GM08714 (cell line): Measurements from ENCODE around the gene TMEM132D.

Source experiments
- H3K4me3 ChIP-seq: fragments of 200-500 bp; sonication (Bioruptor generic); 2 replicates; pipeline ENCODE4 v1.5.1; 2014; ENCODE audit warnings: mild to moderate bottlenecking, low read length, inconsistent platforms
- ZNF274 ChIP-seq: IDR thresholded peaks from 2 replicates; pipeline ENCODE4 v1.6.1; 2012; ENCODE audit warnings: mild to moderate bottlenecking, low read depth, low read length

The TMEM132D gene

DNA sequence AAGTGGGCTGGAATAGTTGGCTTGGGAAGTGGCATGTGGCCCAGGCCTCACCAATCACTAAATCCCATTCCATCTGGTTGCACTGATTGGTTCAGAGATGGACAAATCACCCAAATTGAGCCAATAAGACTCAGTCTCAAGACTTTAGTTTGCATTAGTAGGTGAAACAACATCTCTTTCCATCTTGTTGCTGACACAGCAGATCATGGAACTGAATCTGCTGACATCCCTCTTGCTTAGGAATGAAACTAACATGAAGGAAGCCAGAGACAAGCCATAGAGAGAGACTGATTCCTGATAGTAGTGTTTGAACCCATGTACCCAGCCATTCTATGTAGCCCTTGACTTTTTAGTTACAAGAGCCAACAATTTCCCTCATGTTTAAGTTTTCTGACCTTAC is 743.5 kb downstream of the TMEM132D start:
- no peak overlapping the region for H3K4me3 ChIP-seq
- no peak for TF ChIP-seq ZNF274

DNA sequence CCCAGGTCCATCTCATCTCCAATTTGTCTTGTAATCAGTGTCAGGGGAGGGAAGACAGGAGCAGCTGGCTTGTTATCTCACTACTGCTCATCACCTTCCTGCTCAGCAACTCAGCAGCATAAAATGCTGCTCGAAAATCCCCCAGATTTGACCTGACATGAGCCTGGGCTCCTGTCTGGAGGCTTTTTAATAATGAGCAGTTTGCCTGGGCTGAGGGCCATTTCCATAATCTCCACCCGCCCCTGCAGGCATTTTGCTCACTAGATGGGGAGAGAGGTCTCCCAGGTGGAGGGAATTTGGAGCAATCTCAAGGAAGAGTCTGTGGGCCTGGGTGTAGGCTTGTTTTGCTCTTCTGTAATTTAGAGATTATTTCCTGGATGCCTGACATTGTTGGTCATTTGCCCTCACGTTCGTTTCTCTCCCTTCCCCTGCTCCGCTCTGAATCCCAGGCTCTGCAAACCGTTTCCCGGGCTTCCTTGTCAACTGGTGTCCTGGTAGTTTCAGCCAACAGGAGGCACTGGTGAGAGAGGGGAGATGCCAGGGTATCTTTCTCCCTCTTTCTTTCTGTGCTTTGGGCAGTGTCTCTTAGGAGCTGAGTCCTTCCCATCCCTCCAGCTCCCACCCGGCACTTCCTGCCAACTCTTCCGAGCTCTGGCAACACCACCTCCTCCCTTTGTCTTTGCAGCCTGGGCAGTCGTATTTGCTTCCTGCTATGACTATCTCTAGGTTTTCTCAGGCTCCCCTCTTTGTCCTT is 751.3 kb downstream of the TMEM132D start:
- no peak for TF ChIP-seq ZNF274
- H3K4me3 ChIP-seq = no peak overlapping the region

DNA sequence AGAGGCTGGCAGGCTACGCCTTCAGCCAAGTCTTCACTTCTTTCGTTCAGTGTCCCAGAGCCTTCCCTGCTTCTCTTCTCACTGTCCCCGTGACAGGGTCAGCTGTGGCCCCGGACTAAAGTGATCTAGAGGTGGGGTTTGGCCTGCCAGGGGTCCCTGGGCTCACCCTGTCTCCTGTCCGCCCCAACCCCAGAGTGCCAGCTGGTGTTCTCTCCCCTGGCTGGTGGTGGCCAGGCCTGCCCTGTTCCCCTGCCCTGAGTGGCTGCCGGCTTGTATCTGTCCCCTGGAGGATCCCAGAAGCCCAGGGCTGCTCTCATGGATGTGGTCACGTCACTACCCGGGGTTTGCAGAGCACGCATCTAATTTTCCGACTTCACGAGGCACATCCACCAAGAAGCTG is 753.1 kb downstream of the TMEM132D start:
- TF ChIP-seq ZNF274 = no peak
- H3K4me3 ChIP-seq = no peak overlapping the region

DNA sequence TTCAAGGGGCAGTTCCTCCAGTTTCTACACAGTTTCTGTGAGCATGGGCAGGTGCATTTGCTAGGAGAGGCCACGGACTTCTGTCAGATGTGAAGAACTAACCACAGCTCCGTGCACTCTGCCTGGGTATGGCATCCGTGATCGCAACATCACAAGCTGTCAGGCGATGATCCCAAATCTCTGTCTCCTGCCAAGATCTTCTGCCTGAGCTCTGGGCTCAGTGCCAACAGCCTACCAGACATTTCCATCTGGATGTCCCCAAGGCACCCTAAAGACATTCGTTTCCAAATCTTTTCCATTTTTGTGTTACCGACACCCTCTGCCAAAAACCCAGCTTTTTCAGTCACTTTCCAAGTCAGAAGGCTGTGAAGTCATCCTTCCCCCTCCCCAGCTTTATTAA is 758.4 kb downstream of the TMEM132D start:
- TF ChIP-seq ZNF274 = no peak
- H3K4me3 ChIP-seq = no peak overlapping the region

DNA sequence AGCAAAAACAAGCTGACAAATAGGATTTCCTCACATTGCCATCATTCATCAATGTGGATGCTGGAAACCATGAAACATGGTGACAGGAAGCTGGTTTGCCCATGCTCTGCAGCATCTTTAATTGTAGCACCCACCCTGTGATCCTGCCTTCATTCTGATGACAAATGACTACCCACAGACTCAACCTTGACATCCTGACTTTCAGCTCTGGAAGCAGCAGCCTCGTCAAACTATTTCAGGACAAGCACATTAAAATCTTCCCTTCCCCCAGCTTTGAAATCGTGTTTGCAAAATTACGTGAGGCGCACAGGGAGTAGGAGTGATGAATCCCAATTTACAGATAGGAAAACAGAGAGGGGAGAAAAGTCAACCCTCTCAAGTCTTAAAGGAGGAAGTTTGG is 765.0 kb downstream of the TMEM132D start:
- no peak overlapping the region for H3K4me3 ChIP-seq
- TF ChIP-seq ZNF274 = no peak

DNA sequence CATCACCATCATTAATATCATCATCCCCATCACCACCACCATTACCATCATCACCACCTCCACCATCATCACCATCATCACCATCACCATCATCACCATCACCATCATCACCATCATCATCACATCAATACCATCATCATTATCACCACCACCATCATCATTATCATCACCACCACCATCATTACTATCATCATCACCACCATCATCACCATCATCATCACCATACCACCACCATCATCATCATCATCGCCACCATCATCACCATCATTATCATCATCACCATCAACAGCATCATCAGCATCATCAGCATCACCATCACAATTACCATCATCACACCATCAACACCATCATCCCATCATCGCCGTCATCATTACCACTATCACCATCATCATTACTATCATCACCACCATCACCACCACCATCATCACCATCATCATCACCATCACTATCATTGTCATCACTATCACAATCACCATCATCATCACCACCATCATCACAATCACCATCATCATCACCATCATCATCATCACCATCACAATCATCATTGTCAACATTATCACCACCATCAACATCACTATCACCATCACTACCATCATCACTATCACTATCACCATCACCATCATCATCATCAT is 767.0 kb downstream of the TMEM132D start:
- H3K4me3 ChIP-seq = no peak overlapping the region
- no peak for TF ChIP-seq ZNF274

DNA sequence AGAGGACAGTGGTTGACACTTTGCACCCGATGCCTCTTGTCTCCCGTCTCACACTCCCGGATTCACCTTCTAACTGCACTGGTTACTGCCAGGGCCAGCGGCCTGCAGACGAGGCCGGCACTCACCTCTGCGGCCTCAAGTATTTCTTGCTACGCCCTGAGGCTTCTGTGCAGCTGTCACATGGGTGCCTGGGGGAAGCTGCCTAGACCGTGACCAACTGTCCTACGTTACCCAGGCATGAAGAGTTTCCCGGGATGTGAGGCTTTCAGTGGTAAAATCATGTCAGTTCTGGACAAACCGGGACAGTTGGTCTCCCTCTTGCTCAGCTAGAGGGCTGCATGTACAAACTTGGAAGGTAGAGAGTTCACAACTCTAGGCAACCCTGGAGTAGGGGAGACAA is 776.1 kb downstream of the TMEM132D start:
- H3K4me3 ChIP-seq = no peak overlapping the region
- no peak for TF ChIP-seq ZNF274

DNA sequence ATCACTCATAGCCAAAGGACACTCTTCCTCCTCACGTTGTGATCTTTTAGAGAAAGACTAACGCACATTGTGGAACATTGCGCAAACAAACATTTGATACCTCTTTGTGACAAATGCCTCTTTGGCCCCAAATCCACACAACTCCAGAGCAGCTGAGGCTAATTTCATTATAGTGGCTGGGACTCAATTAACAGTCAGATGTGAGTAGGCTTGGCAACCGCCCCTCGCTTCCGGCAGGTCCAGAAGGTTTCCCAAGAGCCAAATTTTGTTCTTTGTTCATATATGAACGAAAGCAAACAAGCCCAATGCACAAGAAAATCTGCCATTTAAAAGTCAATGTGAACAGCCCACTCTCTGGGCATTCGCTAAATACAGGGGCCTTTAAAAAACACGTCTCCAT is 776.6 kb downstream of the TMEM132D start:
- TF ChIP-seq ZNF274 = no peak
- no peak overlapping the region for H3K4me3 ChIP-seq

DNA sequence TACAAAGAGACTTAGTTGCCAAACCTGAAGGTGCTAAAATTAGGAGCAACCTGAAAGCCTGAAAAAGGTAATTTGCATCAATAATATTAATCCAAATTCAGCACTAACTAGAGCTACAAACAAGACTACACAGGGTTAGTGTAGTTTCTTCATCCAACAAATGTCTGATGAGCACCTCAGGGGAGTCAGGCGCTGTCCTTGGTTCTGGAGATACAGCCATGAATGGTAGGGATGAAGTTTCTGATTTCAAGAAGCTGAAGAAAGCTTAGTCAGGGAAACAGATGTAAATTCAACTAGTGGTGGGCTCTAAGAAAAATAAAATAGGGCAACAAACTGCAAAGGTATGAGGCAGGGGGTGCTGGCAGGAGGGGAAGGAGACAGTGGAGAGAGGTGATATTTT is 784.3 kb downstream of the TMEM132D start:
- H3K4me3 ChIP-seq = no peak overlapping the region
- no peak for TF ChIP-seq ZNF274

DNA sequence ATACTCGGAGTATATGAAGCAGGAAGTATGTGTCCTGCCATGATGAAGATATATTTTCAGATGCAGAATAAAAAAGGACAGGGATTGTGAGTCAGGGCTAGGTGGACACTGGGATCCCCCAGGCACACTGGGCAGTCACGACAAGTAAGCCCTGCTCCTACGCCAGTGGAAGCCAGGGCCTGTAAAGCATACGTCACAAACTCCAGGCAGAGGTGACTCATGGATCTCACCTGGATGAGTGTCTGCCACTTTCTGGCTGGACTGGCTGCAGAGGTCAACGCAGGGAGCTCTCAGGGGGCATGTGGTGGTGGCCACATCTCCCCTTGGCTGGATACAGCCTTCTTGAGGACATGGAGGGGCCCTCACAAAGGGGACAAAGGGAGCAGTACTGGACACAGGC is 788.3 kb downstream of the TMEM132D start:
- no peak for TF ChIP-seq ZNF274
- H3K4me3 ChIP-seq = no peak overlapping the region

DNA sequence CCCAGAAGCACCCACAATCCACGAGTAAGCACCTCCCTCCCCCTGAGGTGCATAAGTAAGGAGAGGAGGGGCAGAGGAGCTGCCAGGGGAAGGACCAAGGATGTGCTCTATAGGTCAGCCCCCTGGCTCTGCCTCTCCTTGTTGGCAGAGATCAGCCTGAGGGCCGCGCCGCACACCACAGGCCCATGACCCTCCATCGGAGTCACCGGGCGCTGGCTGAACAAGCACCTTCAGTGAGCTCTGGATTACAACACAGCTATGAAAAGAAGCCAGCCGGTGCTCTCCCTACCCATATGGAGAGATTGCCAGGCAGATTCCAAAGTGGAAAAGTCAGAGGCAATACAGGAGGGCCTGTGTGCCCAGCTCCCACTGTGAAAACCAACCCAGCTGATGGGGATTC is 793.2 kb downstream of the TMEM132D start:
- H3K4me3 ChIP-seq = no peak overlapping the region
- no peak for TF ChIP-seq ZNF274

DNA sequence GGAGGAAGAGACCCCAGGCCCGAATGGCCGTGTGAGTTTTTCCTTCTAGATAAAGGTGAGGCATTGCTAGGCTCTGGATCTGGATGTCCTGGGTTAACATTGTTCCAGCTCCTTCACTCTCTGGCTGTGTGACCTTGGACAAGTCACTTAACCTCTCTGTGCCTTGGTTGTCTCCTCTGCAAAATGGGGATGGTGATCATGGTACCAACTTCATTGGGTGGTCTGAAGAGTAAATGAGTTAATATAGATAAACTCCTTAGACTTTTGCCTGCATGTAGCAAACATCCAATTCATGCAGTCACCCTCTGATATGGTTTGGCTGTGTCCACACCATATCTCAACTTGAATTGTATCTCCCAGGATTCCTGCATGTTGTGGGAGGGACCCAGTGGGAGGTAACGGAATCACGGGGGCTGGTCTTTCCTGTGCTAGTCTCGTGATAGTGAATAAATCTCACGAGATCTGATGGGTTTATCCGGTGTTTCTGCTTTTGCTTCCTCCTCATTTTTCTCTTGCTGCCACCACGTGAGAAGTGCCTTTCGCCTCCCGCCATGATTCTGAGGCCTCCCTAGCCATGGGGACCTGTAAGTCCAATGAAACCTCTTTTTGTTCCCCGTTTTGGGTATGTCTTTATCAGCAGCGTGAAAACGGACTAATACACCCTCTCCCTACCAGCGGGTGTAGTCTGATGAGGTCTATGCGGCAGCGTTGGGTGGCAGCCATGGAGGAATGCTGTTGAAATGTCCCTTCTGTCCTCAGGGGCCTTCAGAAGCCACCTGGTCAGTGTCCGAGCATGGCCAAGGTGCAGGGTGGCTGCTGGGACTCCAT is 794.4 kb downstream of the TMEM132D start:
- no peak overlapping the region for H3K4me3 ChIP-seq
- no peak for TF ChIP-seq ZNF274

DNA sequence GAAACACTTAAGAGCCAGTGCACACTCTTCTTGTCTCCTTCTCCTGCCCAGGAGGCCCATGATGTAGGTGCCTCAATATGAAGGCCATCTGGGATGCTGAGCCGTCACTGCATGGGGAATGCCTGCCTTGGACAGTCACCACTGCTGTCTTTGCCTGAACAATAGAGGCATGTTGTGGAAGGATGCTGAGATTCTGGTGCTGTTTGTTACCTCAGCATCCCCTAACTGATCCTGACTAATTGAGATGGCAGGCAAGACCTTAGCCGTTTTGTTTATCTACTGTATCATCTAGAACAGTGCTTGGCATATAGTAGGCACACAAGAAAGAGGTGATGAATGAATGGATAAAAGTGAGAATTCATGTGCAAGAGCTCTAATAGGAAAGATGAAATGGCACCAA is 797.1 kb downstream of the TMEM132D start:
- no peak overlapping the region for H3K4me3 ChIP-seq
- no peak for TF ChIP-seq ZNF274

DNA sequence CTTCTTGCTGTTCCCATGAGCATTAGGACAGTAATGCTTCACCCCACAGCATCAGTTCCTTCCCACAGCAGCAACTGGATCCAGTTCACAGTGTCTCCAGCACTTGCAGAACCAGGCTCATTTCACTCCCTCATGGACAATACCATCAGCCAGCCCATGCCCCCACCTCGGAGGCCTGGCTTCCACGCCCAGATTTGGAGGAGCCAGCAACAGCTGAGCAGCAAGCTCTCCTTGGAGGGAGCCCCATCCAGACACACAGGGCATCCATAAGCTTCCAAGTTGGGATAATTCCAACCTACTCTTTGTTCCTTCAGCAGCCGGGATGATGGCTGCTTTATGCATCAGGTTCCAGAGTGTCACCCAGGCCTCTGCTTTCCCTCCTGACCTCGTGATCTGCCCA is 800.6 kb downstream of the TMEM132D start:
- no peak overlapping the region for H3K4me3 ChIP-seq
- no peak for TF ChIP-seq ZNF274

DNA sequence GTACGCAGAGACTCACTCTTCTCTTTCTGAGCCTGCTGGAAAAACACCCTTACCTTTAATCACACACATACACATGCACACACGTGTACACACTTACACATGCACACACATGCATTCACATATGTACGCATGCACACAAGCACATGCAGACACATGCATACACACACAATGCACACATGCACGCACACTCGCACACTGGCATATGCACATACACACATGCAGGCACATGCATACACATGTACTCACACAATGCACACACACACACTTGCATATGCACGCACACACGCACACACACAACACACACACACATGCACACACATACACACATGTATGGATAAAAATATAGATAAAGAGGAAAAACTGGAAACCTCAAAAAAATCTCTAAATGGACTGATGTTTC is 801.6 kb downstream of the TMEM132D start:
- TF ChIP-seq ZNF274 = no peak
- no peak overlapping the region for H3K4me3 ChIP-seq
